Parathyroid adenoma (tissue), 2 donors: ENCODE measurements around the gene SPHK2.
A peak's percentile ranks its signal among the peaks of the same experiment; 100 is the strongest.

ENCODE experiments used
- H2AFZ ChIP-seq: fragments of 300-600 bp; sonication (generic); one replicate; pipeline ENCODE4 v1.7.0; 2017; ENCODE audit warnings: antibody characterized with exemption, mild to moderate bottlenecking
- H3K27ac ChIP-seq: fragments of 300-600 bp; sonication (generic); one replicate; pipeline ENCODE4 v1.7.0; 2017
- H3K27me3 ChIP-seq: fragments of 300-600 bp; sonication (generic); one replicate; pipeline ENCODE4 v1.7.0; 2017; ENCODE audit warnings: low read length; ENCODE audit not compliant: control insufficient read depth, insufficient read depth
- H3K36me3 ChIP-seq: fragments of 300-600 bp; sonication (generic); one replicate; pipeline ENCODE4 v1.7.0; 2017; ENCODE audit warnings: low read length; ENCODE audit not compliant: control insufficient read depth, insufficient read depth
- H3K4me1 ChIP-seq: fragments of 300-600 bp; sonication (generic); one replicate; pipeline ENCODE4 v1.7.0; 2017; ENCODE audit warnings: control low read depth
- H3K4me2 ChIP-seq: fragments of 300-600 bp; sonication (generic); one replicate; pipeline ENCODE4 v1.7.0; 2017; ENCODE audit warnings: low read length
- H3K4me3 ChIP-seq: fragments of 300-600 bp; sonication (generic); one replicate; pipeline ENCODE4 v1.7.0; 2017; ENCODE audit warnings: low read depth, low read length
- H3K79me2 ChIP-seq: fragments of 300-600 bp; sonication (generic); one replicate; pipeline ENCODE4 v1.7.0; 2017; ENCODE audit warnings: control low read depth
- H3K9ac ChIP-seq: fragments of 300-600 bp; sonication (generic); one replicate; pipeline ENCODE4 v1.7.0; 2017; ENCODE audit warnings: mild to moderate bottlenecking
- H3K9me3 ChIP-seq: fragments of 300-600 bp; sonication (generic); one replicate; pipeline ENCODE4 v1.7.0; 2017; ENCODE audit warnings: low read length; ENCODE audit not compliant: control insufficient read depth
- TF ChIP-seq, protein P1 (sequence below): fragments of 300-600 bp; sonication (generic); IDR thresholded peaks from one replicate; pipeline ENCODE4 v1.7.0; 2017; ENCODE audit warnings: antibody characterized with exemption, mild to moderate bottlenecking
- donor health status: primary hyperparathyroidism.

Gene SPHK2

DNA sequence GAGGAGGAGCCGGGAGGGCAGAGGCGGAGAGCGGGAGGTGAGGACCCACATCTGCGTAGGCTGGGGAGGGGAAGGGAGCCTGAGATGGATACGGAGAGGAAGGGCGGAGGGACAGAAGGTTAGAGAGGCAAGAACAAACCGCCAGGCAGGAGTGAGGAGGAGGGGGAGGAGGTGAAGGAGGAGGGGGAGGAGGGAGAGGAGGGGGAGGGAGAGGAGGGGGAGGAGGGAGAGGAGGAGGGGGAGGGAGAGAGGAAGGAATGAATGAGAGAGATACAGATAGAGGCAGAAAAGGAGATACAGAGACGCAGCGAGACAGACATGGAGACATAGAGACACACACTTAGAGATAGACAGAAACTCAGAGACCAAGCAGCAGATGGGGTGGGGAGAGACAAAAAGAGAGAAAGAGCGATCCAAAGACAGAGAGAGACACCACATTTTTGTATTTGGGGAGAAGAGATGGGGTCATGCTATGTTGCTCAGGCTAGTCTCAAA, 27.5 kb downstream of the SPHK2 start:
- Histone ChIP-seq H3K27me3 (no peaks in the 10 kb centered on the region), H3K36me3 (no peaks in the 10 kb centered on the region), H3K79me2 (peaks cover 3% of the 10 kb centered on the region), H3K4me1 (peaks cover 7% of the 10 kb centered on the region), H3K9me3 (no peaks in the 10 kb centered on the region), H3K4me2 (peak overlapping the region; percentile 99), H2AFZ (peak overlapping the region; percentile 98), H3K27ac (peak overlapping the region; percentile 92), H3K4me3 (peak overlapping the region; percentile 92), H3K9ac (no peak overlapping the region)
- TF ChIP-seq, protein P1, sequence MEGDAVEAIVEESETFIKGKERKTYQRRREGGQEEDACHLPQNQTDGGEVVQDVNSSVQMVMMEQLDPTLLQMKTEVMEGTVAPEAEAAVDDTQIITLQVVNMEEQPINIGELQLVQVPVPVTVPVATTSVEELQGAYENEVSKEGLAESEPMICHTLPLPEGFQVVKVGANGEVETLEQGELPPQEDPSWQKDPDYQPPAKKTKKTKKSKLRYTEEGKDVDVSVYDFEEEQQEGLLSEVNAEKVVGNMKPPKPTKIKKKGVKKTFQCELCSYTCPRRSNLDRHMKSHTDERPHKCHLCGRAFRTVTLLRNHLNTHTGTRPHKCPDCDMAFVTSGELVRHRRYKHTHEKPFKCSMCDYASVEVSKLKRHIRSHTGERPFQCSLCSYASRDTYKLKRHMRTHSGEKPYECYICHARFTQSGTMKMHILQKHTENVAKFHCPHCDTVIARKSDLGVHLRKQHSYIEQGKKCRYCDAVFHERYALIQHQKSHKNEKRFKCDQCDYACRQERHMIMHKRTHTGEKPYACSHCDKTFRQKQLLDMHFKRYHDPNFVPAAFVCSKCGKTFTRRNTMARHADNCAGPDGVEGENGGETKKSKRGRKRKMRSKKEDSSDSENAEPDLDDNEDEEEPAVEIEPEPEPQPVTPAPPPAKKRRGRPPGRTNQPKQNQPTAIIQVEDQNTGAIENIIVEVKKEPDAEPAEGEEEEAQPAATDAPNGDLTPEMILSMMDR, result no peak

DNA sequence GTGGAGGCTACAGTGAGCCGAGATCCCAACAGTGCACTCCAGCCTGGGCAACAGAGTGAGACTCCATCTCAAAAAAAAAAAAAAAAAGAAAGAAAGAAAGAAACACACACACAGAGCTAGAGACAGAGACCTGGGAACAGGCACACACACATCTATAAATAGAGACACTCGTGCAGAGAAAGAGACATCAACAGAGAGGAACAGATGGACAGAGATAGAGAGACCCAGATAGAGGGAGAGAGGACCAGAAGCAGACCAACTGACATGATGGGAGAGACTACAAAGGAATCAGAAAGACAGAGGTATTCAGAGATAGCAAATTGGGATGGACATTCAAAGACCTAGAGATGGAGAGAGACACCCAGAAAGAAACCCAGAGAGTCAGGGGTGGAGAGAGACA, 28.8 kb downstream of the SPHK2 start:
- Histone ChIP-seq H3K9me3 (no peaks in the 10 kb centered on the region), H3K36me3 (no peaks in the 10 kb centered on the region), H2AFZ (no peak overlapping the region), H3K4me2 (no peak overlapping the region), H3K79me2 (peaks cover 3% of the 10 kb centered on the region), H3K4me3 (no peak overlapping the region), H3K4me1 (peaks cover 7% of the 10 kb centered on the region), H3K9ac (no peak overlapping the region), H3K27me3 (no peaks in the 10 kb centered on the region), H3K27ac (no peak overlapping the region)
- TF ChIP-seq, protein P1, result no peak

DNA sequence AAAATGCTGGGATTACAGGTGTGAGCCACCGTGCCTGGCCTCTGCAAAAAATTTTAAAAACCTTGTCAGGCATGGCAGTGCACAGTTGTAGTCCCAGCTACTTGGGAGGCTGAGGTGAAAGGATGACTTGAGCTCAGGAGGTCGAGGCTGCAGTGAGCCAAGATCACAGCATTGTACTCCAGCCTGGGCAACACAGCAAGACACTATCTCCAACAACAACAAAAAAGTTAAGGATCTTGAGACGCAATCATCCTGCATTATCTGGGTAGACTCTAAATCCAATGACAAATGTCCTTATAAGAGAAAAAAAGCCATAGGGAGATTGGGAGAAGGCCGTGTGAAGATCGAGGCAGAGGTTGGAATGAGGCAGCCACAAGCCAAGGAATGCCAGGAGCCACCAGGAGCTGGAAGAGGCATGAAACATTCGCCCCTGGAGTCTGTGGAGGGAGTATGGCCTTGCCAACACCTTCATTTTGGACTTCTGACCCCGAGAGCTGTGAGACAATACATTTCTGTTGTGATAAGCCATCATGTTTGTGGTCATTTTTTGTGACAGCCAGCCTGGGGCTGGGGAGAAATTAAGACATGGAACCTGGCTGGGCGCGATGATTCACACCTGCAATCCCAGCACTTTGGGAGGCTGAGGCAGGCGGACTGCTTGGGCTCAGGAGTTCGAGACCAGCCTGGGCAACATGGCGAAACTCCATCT, 31.8 kb downstream of the SPHK2 start:
- no peak overlapping the region for H3K9ac ChIP-seq
- no peaks in the 10 kb centered on the region for H3K79me2 ChIP-seq
- no peak overlapping the region for H3K4me2 ChIP-seq
- H2AFZ ChIP-seq, result no peak overlapping the region
- no peaks in the 10 kb centered on the region for H3K36me3 ChIP-seq
- H3K27ac ChIP-seq, result no peak overlapping the region
- TF ChIP-seq, protein P1, result no peak
- H3K4me3 ChIP-seq, result no peak overlapping the region
- H3K4me1 ChIP-seq, result peaks cover 3% of the 10 kb centered on the region
- no peaks in the 10 kb centered on the region for H3K9me3 ChIP-seq
- no peaks in the 10 kb centered on the region for H3K27me3 ChIP-seq

DNA sequence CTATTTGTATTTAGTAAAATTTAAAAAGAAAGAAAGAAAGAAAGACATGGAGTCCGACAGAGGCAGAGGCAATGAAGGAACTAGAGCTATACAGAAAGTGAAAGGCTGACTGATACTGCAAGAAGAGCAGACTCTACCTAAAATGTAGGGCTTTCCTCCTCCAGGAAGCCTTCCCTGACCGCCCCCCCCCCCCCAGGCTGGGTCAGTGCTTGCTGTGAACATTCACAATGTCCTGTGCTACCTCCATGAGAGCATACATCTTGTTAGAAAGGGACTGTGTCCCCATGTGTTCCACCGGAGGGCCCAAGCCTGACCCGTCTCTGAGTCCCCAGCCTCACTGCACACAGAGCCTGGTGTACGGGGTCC, 32.4 kb downstream of the SPHK2 start:
- H3K4me1 ChIP-seq, result peaks cover 3% of the 10 kb centered on the region
- no peaks in the 10 kb centered on the region for H3K27me3 ChIP-seq
- H3K9ac ChIP-seq, result no peak overlapping the region
- no peaks in the 10 kb centered on the region for H3K36me3 ChIP-seq
- H3K9me3 ChIP-seq, result no peaks in the 10 kb centered on the region
- no peak overlapping the region for H2AFZ ChIP-seq
- no peak overlapping the region for H3K4me2 ChIP-seq
- H3K4me3 ChIP-seq, result no peak overlapping the region
- H3K27ac ChIP-seq, result no peak overlapping the region
- H3K79me2 ChIP-seq, result no peaks in the 10 kb centered on the region
- TF ChIP-seq, protein P1, result no peak
